Measurements from ENCODE around the gene STK26. TPM values are rescaled to one million over a fixed set of nuclear protein-coding genes. Genes with fewer than 3 reads are reported as not detected.

Gene STK26
- total and polyA plus RNA-seq, 2 of the 4 experiments (the other 2 are of a cell fraction): 0.17 to 0.18 TPM

GRCh38 chrX:132114607-132115006 is 91.5 kb downstream of the STK26 start:
- in situ Hi-C loops (cut with MboI; ENCODE audit: low sequenced_read_pairs): no loop called here
- BruUV-seq (replicated peaks): no TSS peak
- H3K79me1 ChIP-seq (ENCODE audit: low read depth in 1 of 2, low read length in 2 of 2): no peaks in the 10 kb centered on the region

More at GRCh38 chrX:132114607-132115006, 91.5 kb downstream of the STK26 start:
- Histone ChIP-seq H3K14ac (replicated peaks; ENCODE audit: low read depth, low read length) (no peak overlapping the region), H3K36me3 (ENCODE audit: control insufficient read depth, insufficient read depth, low read length) (no peaks in the 10 kb centered on the region), H3K27me3 (ENCODE audit: control insufficient read depth, insufficient read depth, low read length) (peaks cover 4% of the 10 kb centered on the region), H3K9me1 (ENCODE audit: insufficient read depth, low read length) (no peaks in the 10 kb centered on the region), H3K18ac (ENCODE audit: low read depth, low read length) (no peak overlapping the region), H2BK15ac (ENCODE audit: low read depth, low read length) (no peak overlapping the region), H3K9ac (ENCODE audit: low read depth, low read length) (no peak overlapping the region), H2AFZ (replicated peaks; ENCODE audit: low read length, poor library complexity) (no peak overlapping the region), H2BK120ac (ENCODE audit: low read depth, low read length) (no peak overlapping the region), H4K5ac (ENCODE audit: low read depth, low read length) (no peak overlapping the region), H3K4me2 (ENCODE audit: low read depth, low read length) (no peak overlapping the region), H2AK9ac (replicated peaks; ENCODE audit: low read depth, low read length, poor library complexity) (no peak overlapping the region), H3K27ac (ENCODE audit: insufficient read depth, low read length) (no peak overlapping the region), H3K4me3 (ENCODE audit: insufficient read depth, low read depth, low read length) (no peak overlapping the region), H3K56ac (ENCODE audit: extremely low read depth, insufficient read depth, low read length) (no peak overlapping the region), H4K8ac (ENCODE audit: low read depth in 2 of 2, low read length in 2 of 2) (no peak overlapping the region), H2BK5ac (ENCODE audit: low read depth, low read length, poor library complexity, severe bottlenecking) (no peak overlapping the region), H4K20me1 (ENCODE audit: insufficient read depth, low read length) (no peaks in the 10 kb centered on the region; the same call in 1 of the 2 replicates), H3K23ac (ENCODE audit: low read depth, low read length) (no peak overlapping the region), H3K4ac (ENCODE audit: low read depth, low read length) (no peak overlapping the region), H2AK5ac (ENCODE audit: low read depth, low read length) (no peak overlapping the region), H2BK20ac (ENCODE audit: low read depth, low read length) (no peak overlapping the region), H4K91ac (ENCODE audit: insufficient read depth, low read depth, low read length) (no peak overlapping the region), H3K4me1 (ENCODE audit: control insufficient read depth, insufficient read depth, low read length) (no peaks in the 10 kb centered on the region), H3K9me3 (ENCODE audit: control insufficient read depth, insufficient read depth, low read length) (no peaks in the 10 kb centered on the region)
- dilution Hi-C loops (cut with HindIII; ENCODE audit: low sequenced_read_pairs, unreplicated experiment): no loop called here
- TF ChIP-seq RCOR1 (IDR thresholded peaks at IDR 0.05; ENCODE audit: insufficient replicate concordance, low read length) (no peak), MXI1 (IDR thresholded peaks at IDR 0.05; ENCODE audit: borderline replicate concordance, low read depth, low read length) (no peak), POLR2A (IDR thresholded peaks at IDR 0.05; ENCODE audit: low read depth, low read length) (no peak), ELK1 (IDR thresholded peaks at IDR 0.05; ENCODE audit: borderline replicate concordance, low read depth, low read length) (no peak), BHLHE40 (IDR thresholded peaks at IDR 0.05; ENCODE audit: low read depth, low read length) (no peak), RFX5 (IDR thresholded peaks at IDR 0.05; ENCODE audit: low read depth, low read length) (no peak), RAD21 (IDR thresholded peaks at IDR 0.05; ENCODE audit: low read length) (no peak), USF2 (IDR thresholded peaks at IDR 0.05; ENCODE audit: low read depth, low read length) (no peak), CTCF (conservative IDR thresholded peaks at IDR 0.05; ENCODE audit: low read depth, low read length) (no peak), NFE2L2 (IDR thresholded peaks at IDR 0.05; ENCODE audit: low read depth, low read length) (no peak), SMC3 (IDR thresholded peaks at IDR 0.05; ENCODE audit: low read depth, low read length) (no peak), CEBPB (IDR thresholded peaks at IDR 0.05; ENCODE audit: low read depth, low read length) (no peak), MAZ (IDR thresholded peaks at IDR 0.05; ENCODE audit: borderline replicate concordance, low read depth, low read length) (no peak), CHD1 (IDR thresholded peaks at IDR 0.05; ENCODE audit: low read depth, low read length) (no peak), MAFK (IDR thresholded peaks at IDR 0.05; ENCODE audit: low read depth, low read length) (no peak), FOS (IDR thresholded peaks at IDR 0.05; ENCODE audit: low read depth, low read length) (no peak)
- no peak for DNase-seq
- intact Hi-C loops (cut with micrococcal nuclease): no loop called here
- POLR2A ChIA-PET (ENCODE audit: unreplicated experiment): no interaction called here
- CTCF ChIA-PET: no interaction called here
- ATAC-seq (ENCODE audit: low read depth): no peak
